HEK293 (cell line): ENCODE data around the gene PDE12.

Experiments
- BCL11B ChIP-seq: fragments of 450-650 bp; formaldehyde crosslinking; IDR thresholded peaks from 2 replicates; pipeline ENCODE4 v1.5.1; 2016; ENCODE audit warnings: low read depth, missing biosample characterization, missing genetic modification characterization
- GLI2 ChIP-seq: fragments of 450-650 bp; formaldehyde crosslinking; IDR thresholded peaks from 2 replicates; pipeline ENCODE4; 2017; ENCODE audit warnings: missing biosample characterization, missing genetic modification characterization, low read depth, borderline replicate concordance
- KLF10 ChIP-seq: fragments of 450-650 bp; IDR thresholded peaks from 2 replicates; pipeline ENCODE4 v1.5.1; 2018; ENCODE audit warnings: missing biosample characterization, mild to moderate bottlenecking, missing genetic modification characterization
- KLF8 ChIP-seq: fragments of 450-650 bp; formaldehyde crosslinking; IDR thresholded peaks from 2 replicates; pipeline ENCODE4 v1.5.1; 2016; ENCODE audit warnings: missing biosample characterization, missing genetic modification characterization
- MYNN ChIP-seq: fragments of 450-650 bp; formaldehyde crosslinking; IDR thresholded peaks from 2 replicates; pipeline ENCODE4 v1.5.1; 2016; ENCODE audit warnings: missing biosample characterization, missing genetic modification characterization, borderline replicate concordance
- REST ChIP-seq: fragments of 450-650 bp; formaldehyde crosslinking; IDR thresholded peaks from 2 replicates; pipeline ENCODE4 v1.5.1; 2016; ENCODE audit warnings: missing biosample characterization, missing genetic modification characterization
- WT1 ChIP-seq: fragments of 450-650 bp; formaldehyde crosslinking; IDR thresholded peaks from 2 replicates; pipeline ENCODE4 v1.5.1; 2016; ENCODE audit warnings: missing biosample characterization, missing genetic modification characterization
- YY1 ChIP-seq: fragments of 450-650 bp; formaldehyde crosslinking; IDR thresholded peaks from 2 replicates; pipeline ENCODE4 v1.5.1; 2018; ENCODE audit warnings: missing biosample characterization, missing genetic modification characterization
- ZBTB17 ChIP-seq: fragments of 450-650 bp; formaldehyde crosslinking; IDR thresholded peaks from 2 replicates; pipeline ENCODE4 v1.5.1; 2016; ENCODE audit warnings: missing biosample characterization, missing genetic modification characterization
- ZBTB21 ChIP-seq: fragments of 450-650 bp; formaldehyde crosslinking; IDR thresholded peaks from 2 replicates; pipeline ENCODE4 v1.5.1; 2017; ENCODE audit warnings: missing biosample characterization, missing genetic modification characterization
- ZBTB7A ChIP-seq: fragments of 450-650 bp; formaldehyde crosslinking; IDR thresholded peaks from 2 replicates; pipeline ENCODE4 v1.5.1; 2016; ENCODE audit warnings: low read depth, missing biosample characterization, missing genetic modification characterization
- ZNF10 ChIP-seq: fragments of 450-650 bp; formaldehyde crosslinking; IDR thresholded peaks from 2 replicates; pipeline ENCODE4 v1.5.1; 2017; ENCODE audit warnings: missing biosample characterization, missing genetic modification characterization
- ZNF112 ChIP-seq: fragments of 450-650 bp; formaldehyde crosslinking; IDR thresholded peaks from 2 replicates; pipeline ENCODE4 v1.5.0; 2017; ENCODE audit warnings: missing biosample characterization, missing genetic modification characterization
- ZNF132 ChIP-seq: fragments of 450-650 bp; formaldehyde crosslinking; IDR thresholded peaks from 2 replicates; pipeline ENCODE4 v1.5.1; 2017; ENCODE audit warnings: missing biosample characterization, missing genetic modification characterization, borderline replicate concordance
- ZNF138 ChIP-seq: fragments of 450-650 bp; formaldehyde crosslinking; IDR thresholded peaks from 2 replicates; pipeline ENCODE4 v1.5.1; 2016; ENCODE audit warnings: missing biosample characterization, missing genetic modification characterization, borderline replicate concordance
- ZNF140 ChIP-seq: fragments of 450-650 bp; formaldehyde crosslinking; IDR thresholded peaks from 2 replicates; pipeline ENCODE4 v1.5.1; 2016; ENCODE audit warnings: missing biosample characterization, missing genetic modification characterization
- ZNF155 ChIP-seq: fragments of 450-650 bp; formaldehyde crosslinking; IDR thresholded peaks from 2 replicates; pipeline ENCODE4 v1.5.1; 2016; ENCODE audit warnings: missing biosample characterization, missing genetic modification characterization
- ZNF157 ChIP-seq: fragments of 450-650 bp; formaldehyde crosslinking; IDR thresholded peaks from 2 replicates; pipeline ENCODE4 v1.5.1; 2016; ENCODE audit warnings: missing biosample characterization, missing genetic modification characterization
- ZNF169 ChIP-seq: fragments of 450-650 bp; formaldehyde crosslinking; IDR thresholded peaks from 2 replicates; pipeline ENCODE4 v1.5.1; 2016; ENCODE audit warnings: missing biosample characterization, missing genetic modification characterization
- ZNF175 ChIP-seq: fragments of 450-650 bp; formaldehyde crosslinking; IDR thresholded peaks from 2 replicates; pipeline ENCODE4 v1.5.1; 2016; ENCODE audit warnings: missing biosample characterization, missing genetic modification characterization
- ZNF19 ChIP-seq: fragments of 450-650 bp; formaldehyde crosslinking; IDR thresholded peaks from 2 replicates; pipeline ENCODE4; 2016; ENCODE audit warnings: missing biosample characterization, missing genetic modification characterization, low read depth
- ZNF2 ChIP-seq: fragments of 450-650 bp; formaldehyde crosslinking; IDR thresholded peaks from 2 replicates; pipeline ENCODE4 v1.5.1; 2016; ENCODE audit warnings: missing biosample characterization, missing genetic modification characterization
- ZNF239 ChIP-seq: fragments of 450-650 bp; formaldehyde crosslinking; IDR thresholded peaks from 2 replicates; pipeline ENCODE4 v1.5.1; 2016; ENCODE audit warnings: missing biosample characterization, missing genetic modification characterization
- ZNF335 ChIP-seq: fragments of 450-650 bp; formaldehyde crosslinking; conservative IDR thresholded peaks from 2 replicates; pipeline ENCODE4 v1.5.1; 2016; ENCODE audit warnings: missing biosample characterization, missing genetic modification characterization
- ZNF341 ChIP-seq: fragments of 450-650 bp; formaldehyde crosslinking; IDR thresholded peaks from 2 replicates; pipeline ENCODE4; 2016; ENCODE audit warnings: low read depth, missing biosample characterization, missing genetic modification characterization
- ZNF366 ChIP-seq: fragments of 450-650 bp; formaldehyde crosslinking; conservative IDR thresholded peaks from 2 replicates; pipeline ENCODE4 v1.5.1; 2016; ENCODE audit warnings: missing biosample characterization, missing genetic modification characterization
- ZNF37A ChIP-seq: fragments of 450-650 bp; IDR thresholded peaks from 2 replicates; pipeline ENCODE4 v1.5.1; 2018; ENCODE audit warnings: missing biosample characterization, missing genetic modification characterization
- ZNF391 ChIP-seq: fragments of 450-650 bp; formaldehyde crosslinking; IDR thresholded peaks from 2 replicates; pipeline ENCODE4 v1.5.1; 2016; ENCODE audit warnings: low read depth, missing biosample characterization, missing genetic modification characterization, borderline replicate concordance
- ZNF473 ChIP-seq: fragments of 450-650 bp; formaldehyde crosslinking; IDR thresholded peaks from 2 replicates; pipeline ENCODE4 v1.5.1; 2017; ENCODE audit warnings: missing biosample characterization, missing genetic modification characterization
- ZNF513 ChIP-seq: fragments of 450-650 bp; IDR thresholded peaks from 2 replicates; pipeline ENCODE4 v1.5.1; 2018; ENCODE audit warnings: missing biosample characterization, missing genetic modification characterization
- ZNF549 ChIP-seq: fragments of 450-650 bp; IDR thresholded peaks from 2 replicates; pipeline ENCODE4 v1.5.1; 2018; ENCODE audit warnings: missing biosample characterization, missing genetic modification characterization, mild to moderate bottlenecking, inconsistent platforms, moderate library complexity
- ZNF596 ChIP-seq: fragments of 450-650 bp; IDR thresholded peaks from 2 replicates; pipeline ENCODE4 v1.5.0; 2018; ENCODE audit warnings: missing biosample characterization, mild to moderate bottlenecking, missing genetic modification characterization, moderate library complexity
- ZNF658 ChIP-seq: fragments of 450-650 bp; formaldehyde crosslinking; IDR thresholded peaks from 2 replicates; pipeline ENCODE4; 2016; ENCODE audit warnings: missing biosample characterization, missing genetic modification characterization
- ZNF664 ChIP-seq: fragments of 450-650 bp; formaldehyde crosslinking; IDR thresholded peaks from 2 replicates; pipeline ENCODE4 v1.5.1; 2016; ENCODE audit warnings: missing biosample characterization, missing genetic modification characterization
- TF ChIP-seq, protein P1 (sequence below): fragments of 450-650 bp; formaldehyde crosslinking; IDR thresholded peaks from 2 replicates; pipeline ENCODE4 v1.5.1; 2016; ENCODE audit warnings: missing biosample characterization, missing genetic modification characterization

Gene PDE12

DNA sequence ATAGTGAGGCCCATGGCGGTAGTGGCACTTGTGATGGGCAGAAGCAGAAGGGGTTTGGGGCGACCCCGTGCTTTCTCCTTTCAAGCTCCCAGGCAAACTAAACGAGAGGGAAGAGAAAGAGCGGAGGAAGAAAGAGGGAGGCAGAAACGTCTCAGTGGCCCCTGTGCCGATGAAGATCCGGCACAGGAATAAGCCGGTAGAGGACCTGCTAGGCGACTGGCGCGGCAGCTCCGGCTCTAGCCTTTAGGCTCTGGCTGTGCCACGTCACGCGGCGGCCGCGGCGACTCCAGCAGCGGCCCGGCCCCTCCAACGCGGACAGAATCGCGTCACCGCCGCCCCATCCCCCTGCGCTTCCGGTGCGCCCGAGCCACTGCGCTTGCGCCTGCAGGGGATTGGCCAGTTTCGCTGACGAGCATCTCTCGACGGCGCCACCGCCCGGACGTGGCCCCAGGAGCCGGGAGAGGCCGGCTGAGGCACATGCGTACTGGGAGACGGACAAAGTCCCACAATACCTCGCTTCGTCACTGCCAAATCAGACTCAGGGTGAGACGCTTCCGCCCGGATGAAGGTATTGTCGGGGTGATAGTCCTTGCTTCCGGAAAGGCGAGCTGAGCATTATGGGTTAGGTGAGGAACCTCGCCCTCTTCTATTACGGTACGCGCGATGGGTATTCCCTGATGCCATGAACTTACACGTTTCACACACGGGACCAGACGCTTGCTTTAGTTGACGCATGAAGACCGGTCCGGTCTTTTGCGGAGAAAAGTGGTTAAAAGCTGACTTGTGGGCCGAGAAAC lies 41.3 kb downstream of the PDE12 start, which contains the start of gene ARF4 (continued):
- TF ChIP-seq ZNF37A = no peak
- no peak for TF ChIP-seq ZNF138 (tag by site-specific recombination)
- no peak for TF ChIP-seq MYNN (tag by site-specific recombination)
- TF ChIP-seq WT1 = no peak
- TF ChIP-seq ZNF513 (tag by site-specific recombination) = no peak
- peak; percentile 42 for TF ChIP-seq KLF10
- 0 out of 2 replicates have a peak, but pooled peaks have one; percentile 41 for TF ChIP-seq ZNF391 (tag by site-specific recombination)
- TF ChIP-seq ZNF10 = no peak
- no peak; the same call in none of the 2 replicates for TF ChIP-seq ZNF341 (tag by site-specific recombination)
- TF ChIP-seq ZBTB17 (tag by site-specific recombination) = 0 out of 2 replicates have a peak, but pooled peaks have one; percentile 59
- TF ChIP-seq YY1 = no peak
- no peak for TF ChIP-seq ZNF140 (tag by site-specific recombination)
- no peak for TF ChIP-seq ZNF112 (tag by site-specific recombination)
- TF ChIP-seq ZBTB7A = no peak; the same call in 1 of the 2 replicates
- no peak for TF ChIP-seq ZNF132
- no peak for TF ChIP-seq GLI2 (tag by site-specific recombination)
- no peak for TF ChIP-seq ZNF596 (tag by site-specific recombination)
- no peak for TF ChIP-seq ZNF549 (tag by site-specific recombination)
- TF ChIP-seq ZNF169 (tag by site-specific recombination) = no peak
- TF ChIP-seq ZNF239 (tag by site-specific recombination) = no peak
- TF ChIP-seq ZNF19 (tag by site-specific recombination) = no peak
- peak; percentile 96 for TF ChIP-seq ZBTB21 (tag by site-specific recombination)
- no peak for TF ChIP-seq ZNF155 (tag by site-specific recombination)
- TF ChIP-seq KLF8 = no peak
- no peak for TF ChIP-seq ZNF658 (tag by site-specific recombination)
- TF ChIP-seq ZNF473 (tag by site-specific recombination) = no peak
- TF ChIP-seq ZNF175 = no peak
- TF ChIP-seq ZNF157 (tag by site-specific recombination) = no peak
- TF ChIP-seq REST = no peak
- no peak; the same call in 1 of the 2 replicates for TF ChIP-seq ZNF2 (tag by site-specific recombination)
- TF ChIP-seq BCL11B (tag by site-specific recombination) = peak; percentile 68; the same call in 1 of the 2 replicates
- TF ChIP-seq ZNF335 (tag by site-specific recombination) = peak; percentile 94
- no peak; the same call in 1 of the 2 replicates for TF ChIP-seq ZNF664 (tag by site-specific recombination)
- TF ChIP-seq ZNF366 (tag by site-specific recombination) = peak; percentile 47; the same call in 1 of the 2 replicates
- TF ChIP-seq, protein P1, sequence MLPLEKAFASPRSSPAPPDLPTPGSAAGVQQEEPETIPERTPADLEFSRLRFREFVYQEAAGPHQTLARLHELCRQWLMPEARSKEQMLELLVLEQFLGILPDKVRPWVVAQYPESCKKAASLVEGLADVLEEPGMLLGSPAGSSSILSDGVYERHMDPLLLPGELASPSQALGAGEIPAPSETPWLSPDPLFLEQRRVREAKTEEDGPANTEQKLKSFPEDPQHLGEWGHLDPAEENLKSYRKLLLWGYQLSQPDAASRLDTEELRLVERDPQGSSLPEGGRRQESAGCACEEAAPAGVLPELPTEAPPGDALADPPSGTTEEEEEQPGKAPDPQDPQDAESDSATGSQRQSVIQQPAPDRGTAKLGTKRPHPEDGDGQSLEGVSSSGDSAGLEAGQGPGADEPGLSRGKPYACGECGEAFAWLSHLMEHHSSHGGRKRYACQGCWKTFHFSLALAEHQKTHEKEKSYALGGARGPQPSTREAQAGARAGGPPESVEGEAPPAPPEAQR (tag by site-specific recombination) = no peak
